GM10248 (cell line): Measurements from ENCODE around the gene TPBG.
"Not testable (repeated sequence)": the region's sequence is repeated elsewhere in the genome, so short reads cannot be mapped to it uniquely, and the experiment has no call there.

Source experiments
- CTCF ChIA-PET: fragments of 300-600 bp; sonication (Branson Sonifier 250); formaldehyde crosslinking; extraction: SDS; loops from one replicate; lab custom pipeline; 2021; ENCODE audit warnings: antibody characterized with exemption; lab: Yijun Ruan, JAX
- POLR2A ChIA-PET: fragments of 350-650 bp; sonication (Branson Sonifier 250); formaldehyde crosslinking; extraction: SDS; loops from one replicate; lab custom pipeline; 2020; ENCODE audit warnings: antibody characterized with exemption; lab: Yijun Ruan, JAX
- DNase-seq: peaks from one replicate; pipeline ENCODE4 v3.0.0; 2012; ENCODE audit errors: extremely low spot score
- CTCF ChIP-seq: IDR thresholded peaks from 2 replicates; pipeline ENCODE4 v1.5.1; 2012; ENCODE audit warnings: mild to moderate bottlenecking, low read depth; ENCODE audit errors: extremely low read depth, missing control alignments, control extremely low read depth

The TPBG gene

DNA sequence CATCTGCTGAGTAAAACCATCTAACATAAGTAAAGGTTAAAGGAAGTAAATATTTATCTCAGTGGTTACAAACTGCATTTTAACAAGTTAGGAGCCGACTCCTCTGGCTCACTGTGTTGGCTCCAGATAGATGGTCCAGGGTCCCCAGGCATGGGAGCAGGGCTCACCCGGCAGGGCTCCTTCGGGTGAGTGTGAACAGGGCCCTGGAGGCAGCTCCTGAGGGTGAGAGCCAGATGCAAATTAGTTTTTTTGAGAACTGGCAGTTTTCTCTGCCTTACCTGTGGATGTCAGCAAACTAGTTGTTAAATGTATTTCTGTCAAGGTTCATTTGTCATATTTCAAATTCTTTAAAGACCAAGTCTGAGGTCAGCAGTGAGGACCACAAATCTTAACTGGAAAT is 21.5 kb downstream of the TPBG start:
- CTCF ChIA-PET, result interaction anchor here (1.0 to 1.6 kb wide), 2 partner anchors 18 to 114 kb away, joined by 3 read pairs; no protein-coding TSS in a partner anchor
- TF ChIP-seq CTCF, result no peak

DNA sequence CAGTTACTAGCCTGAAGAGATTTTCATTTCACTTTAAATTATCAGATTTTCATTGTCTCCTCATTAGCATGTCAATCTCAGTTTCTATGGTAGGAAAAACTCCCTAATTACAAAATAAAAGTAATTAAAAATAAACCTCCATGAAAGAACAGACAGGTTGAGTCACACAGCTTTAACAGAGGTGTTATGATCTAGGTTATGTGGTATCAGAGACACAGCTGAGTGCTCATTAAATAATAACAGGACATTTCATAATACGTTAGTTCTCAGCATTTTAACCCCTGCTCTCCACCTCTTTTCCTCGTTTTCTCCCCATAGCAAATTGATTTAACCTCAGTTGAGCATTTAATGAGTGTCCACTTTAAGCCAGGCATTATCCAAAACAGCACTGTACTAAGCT is 21.9 kb downstream of the TPBG start:
- ChIA-PET CTCF (interaction anchor here (1.0 to 1.6 kb wide), 2 partner anchors 18 to 115 kb away, joined by 3 read pairs; no protein-coding TSS in a partner anchor), POLR2A (no interaction called here)

More for the DNA sequence above, 21.5 kb downstream of the TPBG start:
- no peak for DNase-seq
- POLR2A ChIA-PET, result no interaction called here

GRCh38 chr6:82385961-82386360 is 22.3 kb downstream of the TPBG start:
- DNase-seq, result no peak
- TF ChIP-seq CTCF, result no peak
- CTCF ChIA-PET, result no interaction called here
- POLR2A ChIA-PET, result no interaction called here

More for the DNA sequence above, 21.9 kb downstream of the TPBG start:
- TF ChIP-seq CTCF, result no peak
- no peak for DNase-seq

- DNase-seq, CTCF ChIA-PET, POLR2A ChIA-PET: not testable (repeated sequence)
Observed at GRCh38 chr6:82394770-82395169, 31.2 kb downstream of the TPBG start.

DNA sequence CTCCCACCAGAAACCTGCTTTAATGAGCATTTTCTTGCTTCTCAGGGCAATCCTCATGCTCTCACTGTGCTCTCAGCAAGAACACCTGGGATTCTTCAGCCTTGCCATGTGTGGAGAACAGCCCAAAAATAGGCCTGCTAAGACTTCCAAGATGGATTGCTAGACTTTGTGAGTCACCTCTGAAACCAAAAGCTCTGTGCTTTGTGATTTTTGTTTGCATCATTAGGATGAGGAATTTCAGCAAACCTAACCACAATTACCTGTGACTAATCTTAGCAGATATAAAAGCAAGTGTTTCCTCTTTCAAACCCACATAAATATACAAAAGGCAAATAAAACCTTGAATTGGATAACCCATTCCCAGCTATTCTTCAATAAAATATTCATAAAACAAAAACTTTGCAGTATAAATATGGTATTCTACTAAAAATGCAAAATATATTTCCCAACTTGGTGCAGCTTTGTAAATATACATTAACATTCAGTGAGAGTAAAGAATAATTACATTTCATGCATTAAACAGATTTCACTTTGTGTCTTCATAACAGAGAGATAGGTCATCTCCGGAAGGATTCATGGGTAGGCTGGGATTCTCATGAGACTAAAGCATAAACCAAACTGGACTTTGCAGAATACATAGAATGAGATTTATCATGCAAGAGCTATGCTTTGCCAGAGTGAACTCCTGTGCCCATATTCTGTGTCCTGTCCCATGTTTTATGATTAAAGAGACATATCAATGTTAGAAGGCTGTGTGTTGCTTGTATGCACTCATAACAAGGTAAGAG is 33.5 kb downstream of the TPBG start:
- TF ChIP-seq CTCF, result no peak
- ChIA-PET POLR2A (no interaction called here), CTCF (interaction anchor here (0.9 to 1.5 kb wide), 3 partner anchors 9 to 10 kb away, joined by 3 read pairs; no protein-coding TSS in a partner anchor)
- no peak for DNase-seq

GRCh38 chr6:82397962-82398692 is 34.5 kb downstream of the TPBG start:
- ChIA-PET CTCF (interaction anchor here (0.9 to 1.5 kb wide), 3 partner anchors 9 to 20 kb away, joined by 3 to 4 read pairs (median 3); no protein-coding TSS in a partner anchor), POLR2A (no interaction called here)
- TF ChIP-seq CTCF, result no peak
- DNase-seq, result no peak
